Peyer's patch (tissue), 4 donors: Measurements from ENCODE around the gene FOXS1. TPM values are rescaled to one million over a fixed set of nuclear protein-coding genes. Genes with fewer than 3 reads are reported as not detected.

Source experiments
- DNase-seq, 3 donors: peaks; one replicate each; pipeline ENCODE4 v3.0.0-alpha.2; 2017 to 2019
- H3K27ac ChIP-seq, 4 donors: fragments of 200-600 bp; sonication (generic); one replicate each; pipeline ENCODE4 v1.5.1; 2016 to 2019
- H3K27me3 ChIP-seq, 2 donors: fragments of 200-600 bp; sonication (generic); one replicate each; pipeline ENCODE4 v1.5.1; 2019
- H3K36me3 ChIP-seq, 3 donors: fragments of 200-600 bp; sonication (generic); one replicate each; pipeline ENCODE4 v1.5.1; 2016 to 2019
- H3K4me1 ChIP-seq, 4 donors: fragments of 200-600 bp; sonication (generic); one replicate each; pipeline ENCODE4 v1.5.1; 2016 to 2019
- H3K4me3 ChIP-seq, 4 donors: fragments of 200-600 bp; sonication (generic); 1 replicate in 3 of 4; 2 replicates in 1 of 4; pipeline ENCODE4 v1.5.1; 2016 to 2019; ENCODE audit warnings: mild to moderate bottlenecking in 1 of 4
- H3K9me3 ChIP-seq, 4 donors: fragments of 200-600 bp; sonication (generic); one replicate each; pipeline ENCODE4 v1.5.1; 2016 to 2019; ENCODE audit warnings: mild to moderate bottlenecking in 1 of 4
- POLR2A ChIP-seq, 2 donors: fragments of 450-650 bp; IDR thresholded peaks; one replicate each; pipeline ENCODE4 v1.5.1; 2017; ENCODE audit warnings: antibody characterized with exemption in 2 of 2, mild to moderate bottlenecking in 2 of 2, moderate library complexity in 2 of 2
- total RNA-seq, 4 donors: library from RNA; depleted of rRNA; stranded (reverse); fragments of >200 nt; gene quantifications; one replicate each; pipeline ENCODE4 v1.1.0, GENCODE V29; 2016
- TF ChIP-seq, protein P1 (sequence below), 6 experiments: fragments of 450-650 bp in 4 of 6; fragments of 200-600 bp in 2 of 6; sonication (generic) in 1 of 6; IDR thresholded peaks; one replicate each; pipeline ENCODE4 v1.5.1; 2017 to 2019; ENCODE audit warnings: antibody characterized with exemption in 6 of 6, mild to moderate bottlenecking in 3 of 6, moderate library complexity in 1 of 6

The FOXS1 gene
- total RNA-seq, 4 donors from 2014 or later, result not detected

DNA sequence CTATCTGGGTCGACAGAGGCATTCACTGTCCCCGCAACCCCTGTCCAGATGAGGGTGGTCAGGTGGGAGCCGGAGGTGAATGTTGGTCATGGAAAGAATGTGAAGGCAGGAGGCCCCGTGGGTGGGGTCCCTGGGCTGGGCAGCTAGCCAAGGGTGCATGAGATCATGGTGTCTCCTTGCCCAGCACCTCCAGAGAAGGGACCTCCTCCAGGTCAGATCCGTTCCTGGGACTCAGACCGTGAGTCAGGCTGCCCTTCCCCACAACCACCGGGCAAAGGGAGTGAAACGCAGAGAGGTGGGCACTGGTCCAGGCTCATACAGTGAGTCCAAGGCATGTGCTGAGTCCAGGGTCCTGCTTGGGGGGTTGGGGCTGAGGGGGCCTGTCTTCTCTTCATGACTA, 3.5 kb downstream of the FOXS1 start:
- H3K4me1 ChIP-seq, result peaks cover 0 to 13% (median 2%) of the 10 kb centered on the region in 4 donors
- DNase-seq, result no peak
- H3K36me3 ChIP-seq, result no peaks in the 10 kb centered on the region

GRCh38 chr20:31840906-31841816, 4.2 kb downstream of the FOXS1 start:
- Histone ChIP-seq H3K4me1 (peaks cover 0 to 21% (median 5%) of the 10 kb centered on the region in 4 donors), H3K27me3 (no peaks in the 10 kb centered on the region), H3K36me3 (no peaks in the 10 kb centered on the region), H3K9me3 (no peaks in the 10 kb centered on the region), H3K27ac (no peak overlapping the region), H3K4me3 (no peak overlapping the region)
- TF ChIP-seq, protein P1, sequence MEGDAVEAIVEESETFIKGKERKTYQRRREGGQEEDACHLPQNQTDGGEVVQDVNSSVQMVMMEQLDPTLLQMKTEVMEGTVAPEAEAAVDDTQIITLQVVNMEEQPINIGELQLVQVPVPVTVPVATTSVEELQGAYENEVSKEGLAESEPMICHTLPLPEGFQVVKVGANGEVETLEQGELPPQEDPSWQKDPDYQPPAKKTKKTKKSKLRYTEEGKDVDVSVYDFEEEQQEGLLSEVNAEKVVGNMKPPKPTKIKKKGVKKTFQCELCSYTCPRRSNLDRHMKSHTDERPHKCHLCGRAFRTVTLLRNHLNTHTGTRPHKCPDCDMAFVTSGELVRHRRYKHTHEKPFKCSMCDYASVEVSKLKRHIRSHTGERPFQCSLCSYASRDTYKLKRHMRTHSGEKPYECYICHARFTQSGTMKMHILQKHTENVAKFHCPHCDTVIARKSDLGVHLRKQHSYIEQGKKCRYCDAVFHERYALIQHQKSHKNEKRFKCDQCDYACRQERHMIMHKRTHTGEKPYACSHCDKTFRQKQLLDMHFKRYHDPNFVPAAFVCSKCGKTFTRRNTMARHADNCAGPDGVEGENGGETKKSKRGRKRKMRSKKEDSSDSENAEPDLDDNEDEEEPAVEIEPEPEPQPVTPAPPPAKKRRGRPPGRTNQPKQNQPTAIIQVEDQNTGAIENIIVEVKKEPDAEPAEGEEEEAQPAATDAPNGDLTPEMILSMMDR (IDR thresholded peaks at IDR 0.05), result no peak
- no peak for TF ChIP-seq POLR2A (IDR thresholded peaks at IDR 0.05)
- no peak for DNase-seq

More for the DNA sequence above, 3.5 kb downstream of the FOXS1 start:
- no peaks in the 10 kb centered on the region for H3K27me3 ChIP-seq
- H3K4me3 ChIP-seq, result no peak overlapping the region
- peak overlapping the region in 1 of 4 donors; percentile 25 for H3K27ac ChIP-seq
- H3K9me3 ChIP-seq, result no peaks in the 10 kb centered on the region
- TF ChIP-seq, protein P1 (IDR thresholded peaks at IDR 0.05), result no peak

DNA sequence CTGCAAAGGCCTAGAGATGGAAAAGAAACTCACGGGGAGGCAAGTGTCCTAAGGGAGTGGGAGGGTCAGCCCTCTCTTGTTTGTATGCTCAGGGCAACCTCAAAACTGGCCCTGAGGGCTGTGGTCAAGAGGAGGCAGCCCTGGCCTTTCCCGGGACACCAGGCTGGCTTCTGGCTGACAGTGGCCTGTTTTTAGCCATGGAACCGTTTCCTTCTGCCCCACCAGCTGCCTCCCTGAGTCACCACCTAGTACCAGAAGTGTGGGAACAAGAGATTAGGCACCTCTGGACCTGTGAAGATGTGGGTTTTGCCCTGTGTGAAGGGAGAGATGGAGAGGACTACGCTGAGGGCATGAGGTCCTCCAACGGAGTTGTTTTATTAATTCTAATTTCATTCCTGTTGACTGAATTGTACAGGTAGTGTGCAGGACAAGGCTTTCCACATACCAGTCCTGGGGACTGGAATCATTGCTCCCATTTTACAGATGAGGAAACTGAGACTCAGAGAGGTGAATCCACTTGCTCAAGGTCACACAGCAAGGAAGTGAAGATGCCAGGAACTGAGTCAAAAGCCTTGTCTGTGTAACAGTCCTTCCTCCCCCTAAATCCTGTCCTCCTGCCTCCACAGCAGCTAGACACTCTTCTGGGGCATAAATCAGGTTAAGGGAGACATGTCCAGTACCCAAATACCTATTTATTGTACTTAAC, 5.5 kb downstream of the FOXS1 start:
- Histone ChIP-seq H3K4me3 (no peak overlapping the region), H3K36me3 (no peaks in the 10 kb centered on the region), H3K4me1 (peaks cover 0 to 28% (median 8%) of the 10 kb centered on the region in 4 donors), H3K27me3 (no peaks in the 10 kb centered on the region), H3K9me3 (no peaks in the 10 kb centered on the region), H3K27ac (no peak overlapping the region)
- TF ChIP-seq, protein P1 (IDR thresholded peaks at IDR 0.05), result no peak
- TF ChIP-seq POLR2A (IDR thresholded peaks at IDR 0.05), result no peak
- no peak for DNase-seq

- H3K4me1 ChIP-seq, result peaks cover 0 to 28% (median 8%) of the 10 kb centered on the region in 4 donors
- H3K27ac ChIP-seq, result no peak overlapping the region
- H3K36me3 ChIP-seq, result no peaks in the 10 kb centered on the region
- no peaks in the 10 kb centered on the region for H3K9me3 ChIP-seq
- no peak for DNase-seq
- no peak overlapping the region for H3K4me3 ChIP-seq
- no peaks in the 10 kb centered on the region for H3K27me3 ChIP-seq
- TF ChIP-seq, protein P1 (IDR thresholded peaks at IDR 0.05), result no peak
- no peak for TF ChIP-seq POLR2A (IDR thresholded peaks at IDR 0.05)
Measured at GRCh38 chr20:31838646-31839292, 6.6 kb downstream of the FOXS1 start.

DNA sequence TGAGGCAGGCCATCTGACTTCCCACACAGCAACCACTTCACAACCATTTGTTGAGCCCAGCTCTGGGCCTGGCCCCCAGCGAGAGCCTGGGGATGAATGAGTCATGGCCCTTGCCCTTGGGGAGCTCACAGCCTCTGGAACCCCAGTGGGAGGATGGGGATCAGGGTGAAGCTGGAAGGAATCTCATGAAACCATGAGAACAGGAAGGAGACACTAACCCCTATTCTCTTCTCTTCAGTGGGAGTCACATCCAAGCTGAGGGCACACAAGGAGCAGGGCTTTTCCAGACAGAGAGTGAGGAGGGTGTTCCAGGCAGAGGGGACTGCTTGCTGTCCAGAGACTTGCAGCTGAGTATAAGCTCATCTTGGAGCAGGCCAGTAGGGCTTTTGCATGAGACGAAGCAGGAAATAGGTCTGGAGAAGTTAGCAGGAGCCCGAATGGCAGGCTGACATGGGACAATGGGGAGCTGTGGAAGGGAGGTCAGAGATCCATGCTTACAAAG, 7.5 kb downstream of the FOXS1 start:
- H3K4me1 ChIP-seq, result peaks cover 0 to 30% (median 7%) of the 10 kb centered on the region in 4 donors
- H3K27ac ChIP-seq, result no peak overlapping the region
- TF ChIP-seq, protein P1 (IDR thresholded peaks at IDR 0.05), result no peak
- TF ChIP-seq POLR2A (IDR thresholded peaks at IDR 0.05), result no peak
- DNase-seq, result no peak
- H3K9me3 ChIP-seq, result no peaks in the 10 kb centered on the region
- no peaks in the 10 kb centered on the region for H3K36me3 ChIP-seq
- H3K27me3 ChIP-seq, result no peaks in the 10 kb centered on the region
- no peak overlapping the region for H3K4me3 ChIP-seq
